Measurements from ENCODE around the gene SORL1.
A peak's percentile ranks its signal among the peaks of the same experiment; 100 is the strongest.

SORL1 gene

GRCh38 chr11:121536126-121536525 lies 84.0 kb downstream of the SORL1 start:
- DNase-seq (ENCODE audit: low read depth, low spot score): peak; percentile 3

- DNase-seq (ENCODE audit: low read depth, low spot score): no peak
These were observed 85.9 kb downstream of the SORL1 start for GRCh38 chr11:121538054-121538453.

GRCh38 chr11:121539000-121539399 lies 86.9 kb downstream of the SORL1 start:
- no peak for DNase-seq (ENCODE audit: low read depth, low spot score)

- no peak for DNase-seq (ENCODE audit: low read depth, low spot score)
These were observed 88.5 kb downstream of the SORL1 start for GRCh38 chr11:121540627-121541026.

GRCh38 chr11:121543836-121544380 lies 91.8 kb downstream of the SORL1 start:
- no peak for DNase-seq (ENCODE audit: low read depth, low spot score)

GRCh38 chr11:121544956-121545355 lies 92.8 kb downstream of the SORL1 start:
- no peak for DNase-seq (ENCODE audit: low read depth, low spot score)

GRCh38 chr11:121547574-121547973 lies 95.5 kb downstream of the SORL1 start:
- no peak for DNase-seq (ENCODE audit: low read depth, low spot score)

GRCh38 chr11:121550247-121551030 lies 98.3 kb downstream of the SORL1 start:
- DNase-seq (ENCODE audit: low read depth, low spot score): no peak

- no peak for DNase-seq (ENCODE audit: low read depth, low spot score)
These were observed 99.3 kb downstream of the SORL1 start for GRCh38 chr11:121551463-121551862.

- no peak for DNase-seq (ENCODE audit: low read depth, low spot score)
These were observed 100.0 kb downstream of the SORL1 start for GRCh38 chr11:121552154-121552553.

GRCh38 chr11:121552644-121553043 lies 100.5 kb downstream of the SORL1 start:
- DNase-seq (ENCODE audit: low read depth, low spot score): no peak

GRCh38 chr11:121553389-121553788 lies 101.3 kb downstream of the SORL1 start:
- no peak for DNase-seq (ENCODE audit: low read depth, low spot score)

- no peak for DNase-seq (ENCODE audit: low read depth, low spot score)
These were observed 101.7 kb downstream of the SORL1 start for GRCh38 chr11:121553806-121554205.

GRCh38 chr11:121554552-121554951 lies 102.4 kb downstream of the SORL1 start:
- no peak for DNase-seq (ENCODE audit: low read depth, low spot score)

- no peak for DNase-seq (ENCODE audit: low read depth, low spot score)
These were observed 103.0 kb downstream of the SORL1 start for GRCh38 chr11:121555121-121555520.

GRCh38 chr11:121556937-121557336 lies 104.8 kb downstream of the SORL1 start:
- no peak for DNase-seq (ENCODE audit: low read depth, low spot score)

GRCh38 chr11:121557348-121557747 lies 105.2 kb downstream of the SORL1 start:
- DNase-seq (ENCODE audit: low read depth, low spot score): no peak

GRCh38 chr11:121559606-121560200 lies 107.6 kb downstream of the SORL1 start:
- DNase-seq (ENCODE audit: low read depth, low spot score): no peak

GRCh38 chr11:121560236-121560635 lies 108.1 kb downstream of the SORL1 start:
- no peak for DNase-seq (ENCODE audit: low read depth, low spot score)

GRCh38 chr11:121561240-121561639 lies 109.1 kb downstream of the SORL1 start:
- no peak for DNase-seq (ENCODE audit: low read depth, low spot score)

- no peak for DNase-seq (ENCODE audit: low read depth, low spot score)
These were observed 109.6 kb downstream of the SORL1 start for GRCh38 chr11:121561716-121562115.

- DNase-seq (ENCODE audit: low read depth, low spot score): no peak
These were observed 110.9 kb downstream of the SORL1 start for GRCh38 chr11:121563003-121563402.
